Hippocampal formation (tissue), 2 donors: Measurements from ENCODE around the gene SHANK1.
"Not testable (repeated sequence)": the region's sequence is repeated elsewhere in the genome, so short reads cannot be mapped to it uniquely, and the experiment has no call there.

ENCODE experiments used
- DNase-seq, 2 donors: peaks; one replicate each; lab custom pipeline; 2025; lab: John Stamatoyannopoulos, UW

SHANK1 gene

DNA sequence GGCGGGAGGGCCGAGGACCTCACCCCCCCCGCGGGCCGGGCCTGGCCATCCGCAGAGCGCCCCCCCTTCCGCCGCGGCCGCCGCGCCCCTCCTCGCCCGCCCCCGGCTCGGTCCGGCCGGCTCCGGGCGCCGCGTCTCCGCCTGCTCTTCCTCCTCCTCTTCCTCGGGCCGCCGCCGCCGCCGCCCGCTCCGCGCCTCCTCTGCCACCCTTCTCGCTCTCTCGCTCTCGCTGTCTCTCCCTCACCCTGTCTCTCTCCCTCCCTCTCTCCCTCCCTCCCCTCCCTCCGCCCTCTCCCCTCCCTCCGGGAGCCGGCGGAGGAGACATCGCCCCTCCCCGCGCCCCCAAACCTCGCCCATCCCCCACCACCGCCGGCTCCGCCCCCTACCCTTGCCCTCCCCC is at the start of gene SHANK1:
Gene SHANK1 (minus strand): TSS at position 237 of the 400 bp plus-strand sequence. CDS start 2,883 bp downstream, outside the sequence.
- no peak for DNase-seq

GRCh38 chr19:50768277-50768676 is 48.7 kb upstream of the SHANK1 start:
- no peak for DNase-seq

DNA sequence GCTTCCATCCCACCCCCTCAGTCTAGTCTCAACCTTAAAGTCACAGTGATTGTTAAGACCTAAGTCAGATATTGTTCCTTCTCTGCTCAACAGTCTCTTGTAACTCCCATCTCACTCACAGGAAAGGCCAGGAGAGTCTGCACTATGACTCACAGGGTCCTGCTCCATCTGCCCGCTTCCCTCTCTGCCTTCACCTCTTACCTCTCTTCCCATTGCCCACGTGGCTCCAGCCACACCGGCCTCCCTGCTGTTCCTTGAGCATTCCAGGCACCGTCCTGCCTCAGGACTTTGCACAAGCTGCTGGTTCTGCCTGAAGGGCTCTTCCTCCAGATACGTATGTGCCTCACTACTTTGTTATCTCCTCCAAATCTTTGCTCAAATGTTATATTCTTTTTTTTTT is 47.7 kb upstream of the SHANK1 start:
- not testable (repeated sequence) for DNase-seq

DNA sequence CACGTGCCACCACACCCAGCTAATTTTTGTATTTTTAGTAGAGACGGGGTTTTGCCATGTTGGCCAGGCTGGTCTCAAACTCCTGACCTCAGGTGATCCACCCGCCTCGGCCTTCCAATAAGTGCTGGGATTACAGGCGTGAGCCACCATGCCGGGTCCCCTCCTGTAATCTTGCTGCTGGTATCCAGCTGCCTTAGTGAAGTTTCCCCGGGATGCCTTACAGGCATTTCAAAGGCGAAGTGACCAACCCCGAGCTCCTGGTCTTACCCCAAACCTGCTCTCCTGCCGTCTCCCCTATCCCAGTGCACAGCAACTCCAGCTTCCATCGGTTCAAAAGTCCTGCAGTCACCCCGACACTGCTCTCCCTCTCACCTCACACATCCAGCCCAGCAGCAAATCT is 47.1 kb upstream of the SHANK1 start:
- not testable (repeated sequence) for DNase-seq

GRCh38 chr19:50764409-50764808 is 44.8 kb upstream of the SHANK1 start:
- no peak for DNase-seq

DNA sequence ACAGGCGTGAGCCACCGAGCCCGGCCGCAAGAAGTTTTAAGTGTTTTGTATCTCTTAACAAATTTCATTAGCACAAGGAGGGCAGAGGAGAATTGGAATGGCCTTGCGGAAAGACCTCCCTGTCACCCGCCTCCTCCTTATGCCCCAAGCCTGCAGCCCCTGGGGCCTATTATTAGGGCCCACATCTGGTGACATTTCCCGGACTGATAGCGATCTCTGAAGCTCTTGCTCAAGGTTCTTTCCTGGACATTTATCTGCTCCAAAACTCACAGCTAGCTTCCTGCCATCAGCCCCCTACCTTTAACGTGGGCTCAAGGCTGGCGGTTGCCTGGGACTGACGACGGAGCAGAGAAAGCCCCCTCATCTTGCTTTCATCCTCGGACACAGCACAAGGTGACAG is 43.9 kb upstream of the SHANK1 start:
- not testable (repeated sequence) for DNase-seq

- not testable (repeated sequence) for DNase-seq
These were observed 41.9 kb upstream of the SHANK1 start for GRCh38 chr19:50761501-50761900.

GRCh38 chr19:50759886-50760285 is 40.3 kb upstream of the SHANK1 start:
- DNase-seq, result no peak

DNA sequence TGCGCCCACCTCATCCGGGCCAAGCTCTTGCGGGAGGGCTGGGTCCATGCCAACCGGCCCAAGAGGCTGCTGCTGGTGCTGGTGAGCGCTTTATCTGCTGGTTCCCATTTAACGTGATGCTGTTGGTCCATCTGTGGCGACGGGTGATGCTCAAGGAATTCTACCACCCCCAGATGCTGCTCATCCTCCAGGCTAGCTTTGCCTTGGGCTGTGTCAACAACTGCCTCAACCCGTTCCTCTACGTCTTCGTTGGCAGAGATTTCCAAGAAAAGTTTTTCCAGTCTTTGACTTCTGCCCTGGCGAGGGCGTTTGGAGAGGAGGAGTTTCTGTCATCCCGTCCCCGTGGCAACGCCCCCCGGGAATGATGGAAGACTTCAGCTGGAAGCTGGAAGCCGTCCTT is 39.5 kb upstream of the SHANK1 start:
- DNase-seq, result not testable (repeated sequence)

- DNase-seq, result not testable (repeated sequence)
These were observed 38.0 kb upstream of the SHANK1 start for GRCh38 chr19:50757624-50758023.

DNA sequence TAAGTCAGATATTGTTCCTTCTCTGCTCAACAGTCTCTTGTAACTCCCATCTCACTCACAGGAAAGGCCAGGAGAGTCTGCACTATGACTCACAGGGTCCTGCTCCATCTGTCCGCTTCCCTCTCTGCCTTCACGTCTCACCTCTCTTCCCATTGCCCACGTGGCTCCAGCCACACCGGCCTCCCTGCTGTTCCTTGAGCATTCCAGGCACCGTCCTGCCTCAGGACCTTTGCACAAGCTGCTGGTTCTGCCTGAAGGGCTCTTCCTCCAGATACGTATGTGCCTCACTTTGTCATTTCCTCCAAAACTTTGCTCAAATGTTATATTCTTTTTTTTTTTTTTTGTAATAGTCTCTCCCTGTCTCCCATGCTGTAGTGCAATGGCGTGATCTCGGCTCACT is 36.6 kb upstream of the SHANK1 start:
- not testable (repeated sequence) for DNase-seq

DNA sequence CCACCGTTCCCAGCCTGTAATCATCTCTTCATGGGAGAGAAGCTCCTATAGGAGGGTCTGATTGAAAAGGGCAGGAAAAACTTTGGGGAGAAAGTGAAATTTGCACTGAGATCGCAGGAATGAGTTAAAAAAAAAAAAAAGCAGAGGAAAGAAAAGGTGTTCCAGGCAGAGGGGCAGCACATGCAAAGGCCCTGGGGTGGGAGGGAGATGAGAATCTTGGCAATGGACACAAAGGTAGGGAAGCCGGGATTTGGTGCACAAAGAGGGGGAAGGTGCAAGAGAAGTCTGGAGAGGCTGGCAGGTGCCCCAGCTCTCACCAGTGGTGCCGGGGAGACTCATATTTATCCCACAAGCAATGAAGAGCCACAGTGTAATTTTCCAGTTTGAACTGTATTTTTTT is 34.3 kb upstream of the SHANK1 start:
- DNase-seq, result no peak

DNA sequence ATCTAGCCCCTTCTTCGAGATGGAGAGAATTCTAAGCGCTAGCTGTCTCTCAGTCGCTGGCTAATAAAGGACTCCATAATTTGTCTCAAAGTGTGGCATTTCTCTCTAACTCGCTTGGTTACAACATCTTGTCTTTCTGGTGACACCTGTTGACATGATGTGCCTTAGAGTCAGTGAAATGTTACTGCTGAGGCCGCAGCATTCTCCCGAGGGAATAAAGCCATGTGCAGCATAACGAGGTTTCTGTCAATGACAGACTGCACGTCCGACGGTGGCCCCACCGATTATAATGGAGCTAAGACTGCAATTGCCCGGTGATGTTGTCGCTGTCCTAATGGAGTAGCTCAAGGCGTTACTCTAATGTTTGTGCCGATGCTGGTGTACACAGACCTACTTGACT is 30.4 kb upstream of the SHANK1 start:
- DNase-seq, result no peak

DNA sequence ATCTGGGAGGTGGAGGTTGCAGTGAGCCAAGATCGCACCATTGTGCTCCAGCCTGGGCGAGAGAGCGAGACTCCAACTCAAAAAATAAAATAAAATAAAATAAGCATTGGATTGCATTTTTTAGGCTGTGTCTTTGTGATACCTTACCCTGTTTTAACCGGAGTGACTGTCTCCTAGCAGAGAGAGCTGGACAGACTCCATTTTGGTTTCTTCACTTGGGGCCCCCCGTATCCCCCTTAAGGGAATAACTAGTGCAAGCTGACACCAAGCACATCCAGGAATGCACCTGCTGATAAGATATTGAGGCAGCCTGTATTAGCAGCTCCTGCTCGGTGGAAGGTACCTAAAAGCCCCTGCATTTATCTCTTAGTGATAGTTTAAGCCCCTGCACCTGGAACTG is 29.9 kb upstream of the SHANK1 start:
- DNase-seq, result no peak

DNA sequence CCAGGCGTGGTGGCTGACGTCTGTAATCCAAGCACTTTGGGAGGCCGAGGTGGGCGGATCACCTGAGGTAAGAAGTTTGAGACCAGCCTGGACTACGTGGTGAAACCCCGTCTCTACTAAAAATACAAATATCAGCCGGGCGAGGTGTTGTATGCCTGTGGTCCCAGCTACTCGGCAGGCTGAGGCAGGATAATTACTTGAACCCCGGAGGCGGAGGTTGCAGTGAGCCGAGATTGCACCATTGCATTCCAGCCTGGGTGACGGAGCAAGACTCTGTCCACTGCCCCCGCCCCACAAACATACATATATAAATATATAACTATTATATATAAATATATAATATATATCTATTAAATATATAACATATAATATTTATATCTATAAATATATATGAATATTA is 27.5 kb upstream of the SHANK1 start:
- DNase-seq, result not testable (repeated sequence)

DNA sequence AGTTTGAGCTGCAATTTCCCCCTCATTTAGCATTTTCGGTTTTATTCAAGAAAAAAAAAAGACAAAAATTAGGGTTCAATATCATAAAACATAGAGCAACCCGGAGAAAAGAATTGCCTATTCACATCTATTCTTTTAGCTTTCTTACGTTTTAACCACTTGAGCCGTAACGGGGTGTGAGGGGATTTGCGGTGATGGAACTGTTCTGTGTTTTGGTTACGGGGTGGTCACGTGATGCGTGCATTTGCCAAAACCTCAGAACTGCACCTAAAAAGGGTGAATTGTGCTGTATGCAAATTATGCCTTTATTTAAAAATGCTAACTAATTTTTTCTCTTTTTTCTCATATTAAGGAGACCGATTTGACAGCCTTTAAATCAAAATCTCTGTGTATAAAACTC is 25.6 kb upstream of the SHANK1 start:
- no peak for DNase-seq

GRCh38 chr19:50743537-50743936 is 23.9 kb upstream of the SHANK1 start:
- DNase-seq, result no peak

GRCh38 chr19:50741179-50741933 is 21.8 kb upstream of the SHANK1 start:
- no peak for DNase-seq

GRCh38 chr19:50739914-50740426 is 20.4 kb upstream of the SHANK1 start:
- DNase-seq, result no peak

DNA sequence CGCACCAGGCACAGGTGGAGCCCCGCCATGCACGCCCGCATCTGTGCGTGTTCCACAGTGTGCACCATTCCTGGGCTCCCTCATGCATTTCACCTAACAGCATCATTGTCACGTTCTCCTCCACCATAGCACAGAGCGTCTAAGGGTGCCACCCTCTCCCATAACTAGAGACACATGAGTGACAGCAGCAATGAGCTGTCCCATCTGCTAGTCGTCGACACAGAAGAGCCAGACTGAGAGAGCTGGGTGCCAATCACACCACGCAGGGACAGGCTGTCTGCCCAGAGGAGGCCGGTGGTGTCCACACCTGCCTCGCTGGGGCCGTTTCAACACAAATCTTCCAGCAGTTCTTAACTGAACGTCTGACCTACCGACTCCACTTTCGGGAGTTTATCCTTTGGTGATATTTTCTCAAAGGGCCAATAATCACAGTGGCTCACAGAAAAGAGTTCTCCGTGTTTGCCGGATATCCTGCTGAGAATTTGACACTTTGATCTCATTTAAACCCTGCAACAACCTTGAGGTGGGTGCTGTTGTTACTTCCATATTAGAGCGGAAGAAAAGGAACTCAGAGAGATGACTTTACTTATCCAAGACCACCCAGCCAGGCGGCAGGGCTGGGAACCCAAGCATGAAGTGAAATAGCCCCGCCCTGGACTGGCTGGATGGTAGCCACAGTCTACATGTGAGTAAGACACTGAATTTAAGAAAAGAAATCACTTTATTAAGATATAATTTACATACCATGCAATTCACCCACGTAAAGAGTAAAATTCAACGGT is 19.7 kb upstream of the SHANK1 start:
- no peak for DNase-seq

GRCh38 chr19:50736338-50736737 is 16.7 kb upstream of the SHANK1 start:
- no peak for DNase-seq

- no peak for DNase-seq
These were observed 16.3 kb upstream of the SHANK1 start for GRCh38 chr19:50735869-50736268.

GRCh38 chr19:50729894-50730293 is 10.3 kb upstream of the SHANK1 start:
- DNase-seq, result no peak
